IMR-90 (cell line): ENCODE results near the gene VARS2. TPM values are rescaled to one million over a fixed set of nuclear protein-coding genes. Genes with fewer than 3 reads are reported as not detected.
"Not testable (repeated sequence)": the region's sequence is repeated elsewhere in the genome, so short reads cannot be mapped to it uniquely, and the experiment has no call there.

Experiments
- ATAC-seq: fragments of 200-7000 bp; cut with Tn5 transposase; 2 replicates; pipeline ENCODE4 v1.9.1; 2020; ENCODE audit warnings: low read depth, mild to moderate bottlenecking, moderate library complexity
- BruUV-seq: library from RNA; stranded (reverse); fragments of 400-500 nt; replicated peaks from 2 replicates; lab custom pipeline; 2021; lab: Mats Ljungman, UMichigan
- CTCF ChIA-PET: fragments of 300-600 bp; formaldehyde crosslinking; extraction: SDS; loops from one replicate; lab custom pipeline; 2021; ENCODE audit warnings: antibody characterized with exemption; lab: Yijun Ruan, JAX
- POLR2A ChIA-PET: fragments of 300-600 bp; sonication (Branson Sonifier 250); formaldehyde crosslinking; loops from one replicate; lab custom pipeline; 2022; ENCODE audit warnings: antibody characterized with exemption; ENCODE audit not compliant: unreplicated experiment; lab: Charles Lee
- DNase-seq: peaks from one replicate; pipeline ENCODE4 v3.0.0; 2013
- H2AFZ ChIP-seq: replicated peaks from 2 replicates; pipeline ENCODE3; 2013; ENCODE audit warnings: low read length, mild to moderate bottlenecking; ENCODE audit not compliant: poor library complexity
- H2AK5ac ChIP-seq: 2 replicates; pipeline ENCODE4 v1.6.1; 2013; ENCODE audit warnings: low read depth, low read length, inconsistent platforms
- H2AK9ac ChIP-seq: replicated peaks from 2 replicates; pipeline ENCODE3; 2013; ENCODE audit warnings: mild to moderate bottlenecking, low read depth, low read length, moderate library complexity; ENCODE audit not compliant: poor library complexity
- H2BK120ac ChIP-seq: 2 replicates; pipeline ENCODE4 v1.6.1; 2013; ENCODE audit warnings: low read depth, low read length, inconsistent platforms
- H2BK15ac ChIP-seq: 3 replicates; pipeline ENCODE4 v1.6.1; 2013; ENCODE audit warnings: low read depth, low read length, inconsistent platforms
- H2BK20ac ChIP-seq: 2 replicates; pipeline ENCODE4 v1.6.1; 2013; ENCODE audit warnings: low read depth, mild to moderate bottlenecking, inconsistent platforms, low read length, moderate library complexity
- H2BK5ac ChIP-seq: 2 replicates; pipeline ENCODE4 v1.6.1; 2013; ENCODE audit warnings: mild to moderate bottlenecking, low read depth, low read length, inconsistent platforms; ENCODE audit not compliant: poor library complexity, severe bottlenecking
- H3K14ac ChIP-seq: replicated peaks from 2 replicates; pipeline ENCODE4 v1.6.1; 2013; ENCODE audit warnings: low read depth, low read length, inconsistent platforms
- H3K18ac ChIP-seq: 2 replicates; pipeline ENCODE4 v1.6.1; 2013; ENCODE audit warnings: low read depth, low read length, control low read depth
- H3K23ac ChIP-seq: 2 replicates; pipeline ENCODE4 v1.6.1; 2013; ENCODE audit warnings: low read depth, low read length, inconsistent platforms
- H3K27ac ChIP-seq: 2 replicates; pipeline ENCODE4 v1.5.1; 2013; ENCODE audit warnings: mild to moderate bottlenecking, control low read depth, low read length; ENCODE audit not compliant: insufficient read depth
- H3K27me3 ChIP-seq: 2 replicates; pipeline ENCODE4 v1.6.1; 2013; ENCODE audit warnings: low read length; ENCODE audit not compliant: control insufficient read depth, insufficient read depth
- H3K36me3 ChIP-seq: 2 replicates; pipeline ENCODE4 v1.6.1; 2013; ENCODE audit warnings: low read length, mixed read lengths; ENCODE audit not compliant: control insufficient read depth, insufficient read depth
- H3K4ac ChIP-seq: 2 replicates; pipeline ENCODE4 v1.6.1; 2013; ENCODE audit warnings: low read depth, low read length, inconsistent platforms
- H3K4me1 ChIP-seq: 2 replicates; pipeline ENCODE4 v1.6.1; 2013; ENCODE audit warnings: low read length, mixed read lengths; ENCODE audit not compliant: control insufficient read depth, insufficient read depth
- H3K4me2 ChIP-seq: 2 replicates; pipeline ENCODE4 v1.6.1; 2013; ENCODE audit warnings: low read depth, mild to moderate bottlenecking, control low read depth, low read length, moderate library complexity
- H3K4me3 ChIP-seq: 2 replicates; pipeline ENCODE4 v1.5.1; 2013; ENCODE audit warnings: low read depth, mild to moderate bottlenecking, control low read depth, low read length, moderate library complexity; ENCODE audit not compliant: insufficient read depth
- H3K56ac ChIP-seq: 2 replicates; pipeline ENCODE4 v1.6.1; 2013; ENCODE audit warnings: low read length, inconsistent platforms; ENCODE audit not compliant: insufficient read depth; ENCODE audit errors: extremely low read depth
- H3K79me1 ChIP-seq, 2 experiments: 2 replicates each; pipeline ENCODE4 v1.6.1; 2013; ENCODE audit warnings: low read length in 2 of 2, inconsistent platforms in 1 of 2, low read depth in 1 of 2
- H3K9ac ChIP-seq: 2 replicates; pipeline ENCODE4 v1.6.1; 2013; ENCODE audit warnings: low read depth, low read length, control low read depth
- H3K9me1 ChIP-seq: 2 replicates; pipeline ENCODE4 v1.6.1; 2013; ENCODE audit warnings: low read length, inconsistent platforms; ENCODE audit not compliant: insufficient read depth
- H3K9me3 ChIP-seq: 2 replicates; pipeline ENCODE4 v1.6.1; 2013; ENCODE audit warnings: low read length; ENCODE audit not compliant: control insufficient read depth, insufficient read depth
- H4K20me1 ChIP-seq: 2 replicates; pipeline ENCODE4 v1.6.1; 2013; ENCODE audit warnings: low read length, inconsistent platforms; ENCODE audit not compliant: insufficient read depth
- H4K5ac ChIP-seq: 2 replicates; pipeline ENCODE4 v1.6.1; 2013; ENCODE audit warnings: mild to moderate bottlenecking, low read depth, low read length, control low read depth
- H4K8ac ChIP-seq, 2 experiments: 2 replicates each; pipeline ENCODE4 v1.6.1; 2013; ENCODE audit warnings: low read depth in 2 of 2, low read length in 2 of 2, control low read depth in 1 of 2, inconsistent platforms in 1 of 2
- H4K91ac ChIP-seq: 2 replicates; pipeline ENCODE4 v1.6.1; 2013; ENCODE audit warnings: low read depth, low read length, inconsistent platforms; ENCODE audit not compliant: insufficient read depth
- MAFK ChIP-seq: IDR thresholded peaks from 2 replicates; pipeline ENCODE4 v1.6.1; 2012; ENCODE audit warnings: low read depth, low read length, improper control_type of control experiment
- WGBS, 2 experiments: methylation state at CpG; one replicate each; pipeline versions ENCODE4 v1.1.5 to v1.1.7; 2013; ENCODE audit warnings: missing lambda C conversion rate in 2 of 2; ENCODE audit not compliant: insufficient read length in 1 of 2; ENCODE audit errors: extremely low coverage in 2 of 2; 5-methylcytosine and 5-hydroxymethylcytosine counted together
- dilution Hi-C: fragments of 300-500 bp; cut with HindIII; formaldehyde crosslinking; loops from one replicate; pipeline ENCODE4 v1.14.3; 2018; ENCODE audit warnings: low sequenced_read_pairs; ENCODE audit not compliant: unreplicated experiment
- in situ Hi-C: fragments of 300-500 bp; cut with MboI; formaldehyde crosslinking; loops from 3 replicates; pipeline ENCODE4 v1.14.3; 2019; ENCODE audit warnings: low sequenced_read_pairs, inconsistent platforms, mixed read lengths
- intact Hi-C: fragments of 100-400 bp; cut with micrococcal nuclease; formaldehyde crosslinking; loops from 2 replicates; pipeline ENCODE4 v1.10.0; 2022
- polyA plus RNA-seq, 3 experiments: library from polyadenylated mRNA; depleted of rRNA; stranded (reverse); fragments of >200 nt; gene quantifications; 2 replicates each; pipeline ENCODE4 v1.2.3, GENCODE V29; 2012; ENCODE audit warnings: low replicate concordance in 1 of 3
- total RNA-seq: library from RNA; depleted of rRNA; stranded (reverse); fragments of >200 nt; gene quantifications from 2 replicates; pipeline ENCODE4 v1.2.3, GENCODE V29; 2012

Gene VARS2
- total and polyA plus RNA-seq, 2 of the 4 experiments (the other 2 are of a cell fraction), result 7.2 to 14.0 TPM

GRCh38 chr6:30873795-30874194 is 40.2 kb upstream of the VARS2 start:
- H4K5ac ChIP-seq, H2BK5ac ChIP-seq, H3K4me3 ChIP-seq, H2AFZ ChIP-seq, H3K4ac ChIP-seq, H3K9ac ChIP-seq, H3K23ac ChIP-seq, POLR2A ChIA-PET, H3K9me1 ChIP-seq, H2AK5ac ChIP-seq, H3K27ac ChIP-seq, H2BK120ac ChIP-seq, H3K18ac ChIP-seq, H3K14ac ChIP-seq, H3K4me2 ChIP-seq, BruUV-seq, DNase-seq, H3K56ac ChIP-seq, H3K27me3 ChIP-seq, H4K91ac ChIP-seq, H4K20me1 ChIP-seq, H2BK20ac ChIP-seq, H3K4me1 ChIP-seq, H2AK9ac ChIP-seq, H3K79me1 ChIP-seq, intact Hi-C loops, H2BK15ac ChIP-seq, dilution Hi-C loops, ATAC-seq, H3K36me3 ChIP-seq, H4K8ac ChIP-seq: not testable (repeated sequence)
- 67% methylated on average over 1 of the region's 3 CpGs; no CpG with 5 or more reads in 1 of the 2 experiments for WGBS, 2 experiments
- in situ Hi-C loops, result loop anchor here (5.0 kb wide), 1 partner anchor 36 kb away; no protein-coding TSS in a partner anchor
- peak; percentile 36 for TF ChIP-seq MAFK
- H3K9me3 ChIP-seq, result peaks cover 12% of the 10 kb centered on the region
- CTCF ChIA-PET, result interaction anchor here (1.2 kb wide), 1 partner anchor 206 kb away, joined by 3 read pairs; no protein-coding TSS in a partner anchor
